Common myeloid progenitor, CD34-positive (primary cell): ENCODE results near the gene GLUD1.

Experiments
- CTCF ChIA-PET: fragments of 350-600 bp; sonication (Branson Sonifier 250); formaldehyde crosslinking; loops from one replicate; lab custom pipeline; 2021; ENCODE audit warnings: antibody characterized with exemption; lab: Charles Lee
- POLR2A ChIA-PET: fragments of 350-600 bp; sonication (Branson Sonifier 250); formaldehyde crosslinking; loops from one replicate; lab custom pipeline; 2021; ENCODE audit warnings: antibody characterized with exemption; lab: Charles Lee
- DNase-seq, 3 donors: peaks; one replicate each; pipeline versions ENCODE4 v3.0.0 to v3.0.0-alpha.2; 2013
- H3K27ac ChIP-seq, 2 experiments: 1 replicate in 1 of 2; 2 replicates in 1 of 2; pipeline ENCODE4 v1.7.0; 2013; ENCODE audit warnings: inconsistent platforms in 2 of 2, low read length in 2 of 2, mild to moderate bottlenecking in 2 of 2, low read depth in 1 of 2, moderate library complexity in 1 of 2; ENCODE audit not compliant: severe bottlenecking in 2 of 2, insufficient read depth in 1 of 2, poor library complexity in 1 of 2
- H3K27me3 ChIP-seq, 5 experiments: replicated peaks in 2 of 5; 1 replicate in 3 of 5; 2 replicates in 2 of 5; pipeline versions ENCODE4 v1.6.1 to v1.7.0; 2013; ENCODE audit warnings: low read length in 4 of 5, mild to moderate bottlenecking in 2 of 5, moderate library complexity in 2 of 5, inconsistent platforms in 1 of 5; ENCODE audit not compliant: insufficient read depth in 5 of 5, control insufficient read depth in 4 of 5
- H3K36me3 ChIP-seq, 4 experiments: 1 replicate in 2 of 4; 2 replicates in 2 of 4; pipeline versions ENCODE4 v1.6.1 to v1.7.0; 2013; ENCODE audit warnings: low read length in 3 of 4, control low read depth in 1 of 4, mild to moderate bottlenecking in 1 of 4; ENCODE audit not compliant: control insufficient read depth in 4 of 4, insufficient read depth in 4 of 4
- H3K4me1 ChIP-seq, 4 experiments: 1 replicate in 3 of 4; 2 replicates in 1 of 4; pipeline versions ENCODE4 v1.6.1 to v1.7.1; 2013; ENCODE audit warnings: low read length in 3 of 4, mild to moderate bottlenecking in 3 of 4, control low read depth in 1 of 4, inconsistent platforms in 1 of 4, moderate library complexity in 1 of 4; ENCODE audit not compliant: control insufficient read depth in 4 of 4, insufficient read depth in 4 of 4; ENCODE audit errors: control extremely low read depth in 1 of 4
- H3K4me3 ChIP-seq, 7 experiments: 1 replicate in 4 of 7; 2 replicates in 3 of 7; pipeline versions ENCODE4 v1.5.1 to v1.7.0; 2013; ENCODE audit warnings: mild to moderate bottlenecking in 7 of 7, low read length in 6 of 7, moderate library complexity in 6 of 7, inconsistent platforms in 2 of 7, low read depth in 2 of 7, control low read depth in 1 of 7; ENCODE audit not compliant: insufficient read depth in 4 of 7, control insufficient read depth in 1 of 7; ENCODE audit errors: extremely low read depth in 1 of 7
- H3K9me3 ChIP-seq, 5 experiments: 1 replicate in 4 of 5; 2 replicates in 1 of 5; pipeline versions ENCODE4 v1.6.1 to v1.7.1; 2013; ENCODE audit warnings: low read length in 4 of 5, mild to moderate bottlenecking in 2 of 5, inconsistent platforms in 1 of 5, low read depth in 1 of 5, moderate library complexity in 1 of 5; ENCODE audit not compliant: control insufficient read depth in 4 of 5, insufficient read depth in 2 of 5; ENCODE audit errors: control extremely low read depth in 1 of 5
- WGBS: methylation state at CpG from one replicate; pipeline ENCODE4 v1.1.5; 2013; ENCODE audit not compliant: insufficient coverage; 5-methylcytosine and 5-hydroxymethylcytosine counted together

Gene GLUD1

GRCh38 chr10:87060280-87060928 is 34.2 kb downstream of the GLUD1 start:
- 97% methylated on average over 4 of the region's 6 CpGs for WGBS
- H3K4me1 ChIP-seq, result peaks cover under 1 to 3% (median 2%) of the 10 kb centered on the region in 4 experiments
- H3K27me3 ChIP-seq, result no peaks in the 10 kb centered on the region
- ChIA-PET POLR2A (no interaction called here), CTCF (interaction anchor here (1.2 to 1.5 kb wide), 2 partner anchors 12 to 33 kb away, joined by 3 read pairs; no protein-coding TSS in a partner anchor)
- peaks cover 19 to 82% (median 49%) of the 10 kb centered on the region in 4 experiments for H3K36me3 ChIP-seq
- no peaks in the 10 kb centered on the region for H3K9me3 ChIP-seq
- no peak overlapping the region for H3K4me3 ChIP-seq
- H3K27ac ChIP-seq, result no peak overlapping the region
- no peak for DNase-seq

- Histone ChIP-seq H3K4me1 (peaks cover 8 to 13% (median 12%) of the 10 kb centered on the region in 4 experiments), H3K27ac (no peak overlapping the region), H3K36me3 (peaks cover 18 to 76% (median 45%) of the 10 kb centered on the region in 4 experiments), H3K4me3 (no peak overlapping the region), H3K27me3 (no peaks in the 10 kb centered on the region), H3K9me3 (no peaks in the 10 kb centered on the region)
- ChIA-PET CTCF (interaction anchor here (0.7 to 1.2 kb wide), 2 partner anchors 9 to 34 kb away, joined by 3 to 4 read pairs; no protein-coding TSS in a partner anchor), POLR2A (no interaction called here)
- DNase-seq, result no peak
- no CpG with 5 or more reads among the region's 1 CpG for WGBS
Observed at GRCh38 chr10:87059401-87059800, 35.2 kb downstream of the GLUD1 start.

GRCh38 chr10:87058171-87058570 is 36.5 kb downstream of the GLUD1 start:
- Histone ChIP-seq H3K9me3 (no peaks in the 10 kb centered on the region), H3K4me3 (no peak overlapping the region), H3K36me3 (peaks cover 18 to 77% (median 46%) of the 10 kb centered on the region in 4 experiments), H3K27ac (no peak overlapping the region), H3K27me3 (no peaks in the 10 kb centered on the region), H3K4me1 (peaks cover 8 to 18% (median 16%) of the 10 kb centered on the region in 4 experiments)
- WGBS, result no CpG with 5 or more reads among the region's 1 CpG
- ChIA-PET POLR2A (no interaction called here), CTCF (no interaction called here)
- no peak for DNase-seq

GRCh38 chr10:87054373-87055295 is 40.0 kb downstream of the GLUD1 start:
- ChIA-PET CTCF (interaction anchor here (0.6 to 1.4 kb wide), 6 partner anchors 9 to 84 kb away, joined by 3 to 5 read pairs (median 4); no protein-coding TSS in a partner anchor), POLR2A (interaction anchor here (1.4 kb wide), 1 partner anchor 12 kb away, joined by 3 read pairs; no protein-coding TSS in a partner anchor)
- peak overlapping the region in 3 of 7 experiments; percentile 23 to 43 (median 30) for H3K4me3 ChIP-seq
- DNase-seq, result peak; percentile 45 to 73 (median 66)
- peaks cover 8 to 18% (median 16%) of the 10 kb centered on the region in 4 experiments for H3K4me1 ChIP-seq
- no peaks in the 10 kb centered on the region for H3K9me3 ChIP-seq
- no peaks in the 10 kb centered on the region for H3K27me3 ChIP-seq
- 16% methylated on average over 7 of the region's 7 CpGs for WGBS
- peak overlapping the region in 1 of 2 experiments; percentile 58 for H3K27ac ChIP-seq
- H3K36me3 ChIP-seq, result peaks cover 12 to 74% (median 47%) of the 10 kb centered on the region in 4 experiments

GRCh38 chr10:87053577-87054181 is 41.0 kb downstream of the GLUD1 start:
- WGBS, result 100% methylated on average over 1 of the region's 7 CpGs
- Histone ChIP-seq H3K9me3 (no peaks in the 10 kb centered on the region), H3K27me3 (no peaks in the 10 kb centered on the region), H3K27ac (no peak overlapping the region), H3K4me1 (peaks cover 8 to 18% (median 16%) of the 10 kb centered on the region in 4 experiments), H3K4me3 (no peak overlapping the region), H3K36me3 (peaks cover 10 to 73% (median 44%) of the 10 kb centered on the region in 4 experiments)
- ChIA-PET CTCF (interaction anchor here (0.7 to 1.5 kb wide), 5 partner anchors 9 to 32 kb away, joined by 3 to 5 read pairs (median 3); no protein-coding TSS in a partner anchor), POLR2A (interaction anchor here (1.4 kb wide), 1 partner anchor 11 kb away, joined by 3 read pairs; no protein-coding TSS in a partner anchor)
- no peak for DNase-seq

- Histone ChIP-seq H3K27me3 (no peaks in the 10 kb centered on the region), H3K4me1 (peaks cover 8 to 18% (median 16%) of the 10 kb centered on the region in 4 experiments), H3K36me3 (peaks cover 13 to 71% (median 42%) of the 10 kb centered on the region in 4 experiments), H3K4me3 (no peak overlapping the region), H3K9me3 (no peaks in the 10 kb centered on the region), H3K27ac (no peak overlapping the region)
- WGBS, result 95% methylated on average over 3 of the region's 3 CpGs
- POLR2A ChIA-PET, result no interaction called here
- DNase-seq, result no peak
- CTCF ChIA-PET, result interaction anchor here (1.4 to 1.5 kb wide), 2 partner anchors 8 to 10 kb away, joined by 3 to 5 read pairs; no protein-coding TSS in a partner anchor
Observed at GRCh38 chr10:87053111-87053510, 41.5 kb downstream of the GLUD1 start.
